Measurements from ENCODE around the gene CDIPT. TPM values are rescaled to one million over a fixed set of nuclear protein-coding genes. Genes with fewer than 3 reads are reported as not detected.
"Not testable (repeated sequence)": the region's sequence is repeated elsewhere in the genome, so short reads cannot be mapped to it uniquely, and the experiment has no call there.

The CDIPT gene, protein sequence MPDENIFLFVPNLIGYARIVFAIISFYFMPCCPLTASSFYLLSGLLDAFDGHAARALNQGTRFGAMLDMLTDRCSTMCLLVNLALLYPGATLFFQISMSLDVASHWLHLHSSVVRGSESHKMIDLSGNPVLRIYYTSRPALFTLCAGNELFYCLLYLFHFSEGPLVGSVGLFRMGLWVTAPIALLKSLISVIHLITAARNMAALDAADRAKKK
- total RNA-seq = 47.1 TPM

DNA sequence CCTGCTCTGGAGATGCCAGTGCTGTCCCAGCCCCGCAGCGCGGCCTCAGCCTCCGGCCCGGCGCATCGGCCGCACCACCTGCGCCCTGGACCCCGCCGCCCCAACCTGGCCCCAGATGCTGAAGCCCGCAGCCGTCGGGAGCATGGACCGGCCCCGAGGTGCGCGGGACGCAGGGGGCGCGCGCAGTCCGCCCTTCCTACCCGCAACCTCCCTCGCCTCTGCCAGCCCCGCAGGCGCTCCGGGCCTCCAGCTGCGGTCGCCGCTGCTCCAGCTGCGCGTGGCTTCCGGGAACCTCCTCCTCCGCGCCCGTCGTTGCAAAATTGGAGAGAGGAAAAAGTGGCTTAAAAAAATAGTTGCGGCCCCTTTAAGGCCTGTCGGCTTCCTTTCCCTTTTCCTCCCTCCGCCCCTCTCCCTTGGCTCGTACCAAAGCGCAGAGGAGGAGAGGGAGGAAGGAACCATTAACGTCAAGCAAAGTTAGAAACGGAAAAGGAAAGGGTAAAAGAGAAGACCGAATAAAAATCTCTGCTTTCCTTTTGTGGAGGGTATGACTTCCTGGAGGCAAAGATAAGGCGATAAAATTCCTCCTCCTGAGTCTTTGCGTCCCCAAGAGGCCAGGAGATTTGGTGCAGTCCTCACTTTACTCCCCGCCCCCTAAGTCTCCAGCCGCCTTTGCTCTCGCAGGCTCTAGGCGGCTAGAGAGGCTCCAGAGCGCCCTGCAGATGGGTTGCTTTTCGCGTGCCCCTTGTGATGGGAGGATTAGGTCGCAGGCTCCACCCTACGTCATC lies at the start of gene CDIPT:
TSS of gene CDIPT (minus strand) at position 343 of the 785 bp plus-strand sequence. CDS start 369 bp downstream, outside the sequence.
- peak; percentile 92 for DNase-seq

DNA sequence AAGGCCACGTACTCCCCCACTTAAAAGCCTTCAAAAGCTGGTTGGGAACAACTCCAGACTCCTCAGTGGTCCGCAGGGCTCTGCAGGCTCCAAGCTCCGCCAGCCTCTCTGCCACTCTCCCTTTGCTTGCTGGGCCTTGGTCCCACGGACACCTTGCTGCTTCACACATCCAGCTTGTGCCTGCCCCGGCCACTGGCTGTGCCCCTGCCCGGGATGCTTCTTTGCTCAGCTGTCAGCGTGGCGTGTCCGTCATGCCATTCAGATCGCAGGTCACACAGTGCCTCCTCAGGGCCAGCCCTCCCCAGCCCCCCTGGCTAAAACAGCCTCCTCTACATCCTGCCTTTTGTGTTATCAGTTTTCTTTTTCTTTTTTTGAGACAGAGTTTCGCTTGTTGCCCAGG lies 49.1 kb upstream of the CDIPT start:
- no peak for DNase-seq

DNA sequence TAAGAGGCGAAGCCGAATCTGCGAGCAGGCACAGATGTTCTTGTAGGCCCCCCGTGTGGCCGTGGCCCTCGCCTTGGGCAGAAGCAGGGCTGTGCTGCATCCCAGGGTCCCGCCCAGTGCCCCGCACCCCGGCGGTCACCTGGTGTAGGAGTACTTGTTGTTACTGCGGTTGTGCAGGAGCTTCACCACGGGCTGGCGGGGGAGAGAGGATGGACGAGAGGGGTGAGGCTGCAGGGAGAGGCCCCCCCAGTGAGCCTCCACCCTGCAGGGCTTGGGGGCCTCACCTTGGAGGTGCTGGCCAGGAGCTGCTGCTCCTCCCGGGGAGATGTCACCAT lies 48.6 kb upstream of the CDIPT start:
- no peak for DNase-seq

DNA sequence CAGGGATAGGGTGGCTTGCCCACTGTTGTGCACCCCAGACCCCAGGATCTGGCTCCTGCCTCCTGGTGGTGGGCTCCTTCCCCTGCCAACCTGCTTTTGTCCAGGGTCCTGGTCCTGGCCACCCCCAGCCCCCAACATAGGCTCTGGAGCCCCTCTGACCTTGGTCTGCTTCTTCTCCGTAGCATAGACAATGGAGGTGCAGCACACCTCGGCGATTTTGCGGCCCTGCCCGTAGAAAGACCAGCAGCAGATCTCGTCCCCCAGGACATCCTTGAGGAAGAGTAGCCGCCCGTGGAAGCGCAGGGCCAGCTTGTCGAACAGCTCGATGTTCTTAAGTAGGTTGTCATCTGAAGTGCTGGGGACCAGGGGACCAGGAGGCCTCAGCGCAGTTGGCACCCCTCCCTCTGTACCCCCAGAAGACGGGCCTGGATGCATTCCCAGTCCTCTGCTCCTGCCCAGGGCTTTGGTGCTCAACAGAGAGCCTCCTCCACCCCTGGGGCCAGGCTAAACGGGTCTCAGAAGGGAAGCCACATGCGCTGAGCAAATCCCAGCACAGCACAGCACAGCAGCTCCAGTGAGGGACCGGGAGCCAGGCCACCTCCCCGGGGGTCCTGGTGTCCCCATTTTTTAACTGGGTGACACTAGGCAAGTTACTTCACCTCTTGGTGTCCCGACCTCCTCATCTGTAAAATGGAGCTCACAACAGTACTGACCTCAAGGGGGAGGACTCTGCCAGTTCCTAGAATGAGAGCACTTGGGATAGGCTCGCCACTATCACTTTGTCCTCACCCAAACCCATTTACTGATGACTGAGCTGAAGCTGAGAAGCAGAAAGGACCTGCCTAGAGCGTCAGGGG lies 48.0 kb upstream of the CDIPT start:
- DNase-seq = no peak

DNA sequence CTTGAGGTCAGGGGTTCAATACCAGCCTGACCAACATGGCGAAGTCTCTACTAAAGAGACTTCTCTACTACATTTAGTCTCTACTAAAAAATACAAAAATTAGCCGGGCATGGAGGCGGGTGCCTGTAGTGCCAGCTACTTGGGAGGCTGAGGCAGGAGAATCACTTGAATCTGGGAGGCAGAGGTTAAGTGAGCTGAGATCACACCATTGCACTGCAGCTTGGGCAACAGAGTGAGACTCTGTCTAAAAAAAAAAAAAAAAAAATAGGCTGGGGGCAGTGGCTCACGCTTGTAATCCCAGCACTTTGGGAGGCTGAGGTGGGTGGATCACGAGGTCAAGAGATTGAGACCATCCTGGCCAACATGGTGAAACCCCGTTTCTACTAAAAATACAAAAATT lies 46.8 kb upstream of the CDIPT start:
- not testable (repeated sequence) for DNase-seq

DNA sequence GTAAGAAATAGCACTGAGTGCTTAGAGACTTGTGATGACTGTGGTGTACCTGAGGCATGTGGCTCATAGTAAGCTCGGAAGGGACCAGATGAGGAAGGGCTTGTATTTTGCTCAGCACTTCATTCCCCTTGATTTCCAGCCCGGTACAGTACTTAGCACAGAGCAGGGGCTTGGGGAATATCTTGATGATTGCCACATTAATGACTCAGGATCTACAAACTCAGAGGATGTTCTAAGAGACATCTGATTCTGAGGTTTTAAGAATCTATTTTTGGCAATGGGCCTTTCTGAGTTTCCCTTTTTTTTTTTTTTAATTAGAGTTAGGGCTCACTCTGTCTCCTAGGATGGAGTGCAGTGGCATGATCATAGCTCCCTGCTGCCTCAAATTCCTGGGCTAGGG lies 46.4 kb upstream of the CDIPT start:
- DNase-seq = no peak

DNA sequence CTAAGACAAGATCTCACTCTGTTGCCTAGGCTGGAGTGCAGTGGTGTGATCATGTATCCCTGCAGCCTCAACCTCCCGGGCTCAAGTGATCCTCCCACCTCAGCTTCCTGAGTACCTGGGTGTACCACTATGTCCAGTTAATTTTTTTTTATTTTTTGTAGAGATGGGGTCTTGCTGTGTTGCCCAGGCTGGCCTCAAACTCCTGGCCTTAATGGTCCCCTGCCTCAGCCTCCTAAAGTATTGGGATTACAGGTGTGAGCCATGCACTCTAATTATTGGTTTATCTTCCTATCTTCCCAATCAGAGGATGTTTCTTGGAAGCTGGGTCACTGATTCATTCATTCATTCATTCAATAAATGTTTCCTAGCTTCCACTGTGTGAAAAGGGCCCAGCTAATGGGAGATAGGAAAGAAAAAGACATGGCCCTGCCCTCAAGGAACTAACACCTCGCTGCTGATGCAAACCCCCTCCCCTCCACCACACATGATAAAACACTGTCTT lies 45.7 kb upstream of the CDIPT start:
- DNase-seq = no peak

DNA sequence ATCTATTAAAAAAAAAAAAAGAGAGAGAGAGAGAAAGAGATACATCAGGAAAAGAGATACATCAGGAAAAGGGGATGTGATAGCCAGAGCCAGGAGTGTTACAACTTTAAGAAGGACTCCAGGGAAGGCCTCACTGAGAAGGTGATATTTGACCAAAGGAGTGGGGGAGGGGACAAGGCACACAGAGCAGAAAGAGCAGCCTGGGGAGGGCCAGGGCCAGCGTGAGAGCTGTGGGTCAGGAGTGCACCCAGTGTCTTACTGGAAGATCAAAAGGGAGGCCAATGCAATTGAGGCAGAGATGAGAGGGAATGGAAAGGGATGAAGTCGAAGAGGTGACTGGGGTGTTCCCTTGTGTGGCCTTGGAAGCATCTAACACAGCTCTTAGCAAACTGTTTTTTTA lies 44.9 kb upstream of the CDIPT start:
- no peak for DNase-seq

DNA sequence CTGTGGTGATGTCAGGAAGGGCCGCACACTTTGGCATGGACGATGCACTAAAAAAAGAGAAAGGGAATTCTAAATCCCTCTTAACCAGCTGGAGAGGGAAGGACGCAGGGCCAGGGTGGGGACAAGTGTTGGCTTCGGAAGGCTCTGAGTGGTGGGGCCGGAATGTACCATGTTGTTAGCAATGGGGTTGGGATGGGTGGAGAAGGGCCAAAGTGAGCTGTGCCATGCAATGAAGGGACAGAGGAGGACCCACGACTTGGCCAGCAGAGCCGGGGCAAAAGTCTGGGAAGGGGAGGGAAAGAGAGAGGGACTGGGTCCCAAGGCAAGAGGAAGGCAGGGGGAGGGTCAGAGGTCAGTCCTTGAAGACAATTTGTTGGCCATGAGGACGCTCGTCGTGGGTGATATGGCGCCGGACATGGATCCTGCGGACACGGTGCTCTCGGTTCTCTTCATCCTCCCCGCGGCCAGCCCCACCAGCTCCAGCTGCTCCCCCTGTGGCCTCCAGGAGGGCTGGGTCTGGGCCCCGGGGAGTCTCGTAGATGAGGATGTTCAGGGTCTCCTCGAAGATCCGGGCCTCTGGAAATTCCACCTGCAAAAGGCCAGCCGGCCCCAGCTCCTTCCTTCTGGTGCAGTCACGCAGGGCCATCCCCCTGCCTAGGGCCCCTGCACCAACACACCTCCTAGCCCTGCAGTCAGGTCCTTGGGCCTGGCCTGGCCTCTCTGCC lies 43.7 kb upstream of the CDIPT start:
- no peak for DNase-seq

DNA sequence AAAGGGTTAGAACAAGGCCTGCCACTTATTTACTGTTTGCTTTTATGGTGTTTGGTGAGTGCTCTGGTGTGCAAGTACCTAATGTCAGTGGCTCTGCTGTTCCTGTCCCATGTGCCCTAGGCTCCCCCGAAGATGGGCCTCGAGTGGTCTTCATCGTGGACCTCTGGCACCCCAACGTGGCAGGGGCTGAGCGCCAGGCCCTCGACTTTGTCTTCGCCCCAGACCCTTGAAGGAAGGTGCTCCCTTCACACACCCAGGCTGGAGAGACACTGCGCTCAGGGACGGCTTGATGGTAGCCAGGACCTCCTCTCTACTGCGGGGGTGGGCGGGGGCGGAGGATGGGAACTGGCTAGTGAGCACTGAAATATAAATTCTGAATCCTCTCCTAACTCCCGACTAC lies 42.6 kb upstream of the CDIPT start:
- DNase-seq = no peak

DNA sequence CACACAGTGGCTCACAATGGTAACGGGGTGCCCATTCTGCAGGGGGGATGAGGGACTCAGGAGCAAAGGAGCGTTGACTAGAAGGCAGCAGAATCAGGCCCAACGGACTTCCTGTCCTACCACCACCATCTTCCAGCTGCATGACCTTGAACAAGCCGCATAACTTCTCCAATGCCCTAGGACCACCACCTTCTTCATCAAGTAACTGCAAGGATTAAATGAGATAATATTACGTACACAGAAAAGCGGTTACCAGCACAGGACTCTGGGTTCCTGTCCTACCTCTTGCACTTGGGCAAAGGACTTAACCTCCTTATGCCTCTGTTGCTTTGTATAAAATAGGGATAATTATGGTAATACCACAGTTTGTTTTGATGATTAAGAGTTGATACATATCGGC lies 41.9 kb upstream of the CDIPT start:
- no peak for DNase-seq

DNA sequence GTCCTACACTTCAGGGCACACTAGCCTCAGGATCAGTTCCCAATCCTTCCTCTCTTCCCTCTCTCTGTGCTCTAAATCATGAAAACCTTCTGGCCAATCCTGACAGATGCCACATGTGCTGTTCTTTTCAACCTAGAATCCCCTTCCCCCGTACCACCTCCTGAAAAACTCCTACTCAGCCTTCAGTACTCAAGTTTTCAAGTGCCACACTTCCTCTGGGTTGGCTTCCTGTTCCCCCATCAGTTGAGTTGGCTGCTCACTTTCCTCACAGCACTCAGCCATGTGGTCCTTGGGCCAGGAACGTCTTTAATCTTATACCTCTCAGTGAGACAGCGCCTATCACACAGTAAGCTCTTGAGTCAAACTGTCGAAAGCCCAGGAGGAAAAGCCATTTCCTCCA lies 40.6 kb upstream of the CDIPT start:
- DNase-seq = no peak

DNA sequence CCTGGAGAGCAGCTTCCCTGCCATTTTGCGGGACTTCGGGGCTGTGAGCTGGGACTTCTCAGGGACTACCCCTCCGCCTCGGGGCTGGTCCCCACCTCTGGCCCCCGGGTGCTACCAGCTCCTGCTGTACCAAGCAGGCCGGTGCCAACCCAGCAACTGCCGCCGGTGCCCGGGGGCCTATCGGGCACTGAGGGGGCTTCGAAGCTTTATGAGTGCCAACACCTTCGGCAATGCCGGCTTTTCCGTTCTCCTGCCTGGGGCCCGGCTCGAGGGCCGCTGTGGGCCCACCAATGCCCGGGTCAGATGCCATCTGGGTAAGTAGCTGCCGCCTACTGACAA lies 38.5 kb upstream of the CDIPT start:
- no peak for DNase-seq

DNA sequence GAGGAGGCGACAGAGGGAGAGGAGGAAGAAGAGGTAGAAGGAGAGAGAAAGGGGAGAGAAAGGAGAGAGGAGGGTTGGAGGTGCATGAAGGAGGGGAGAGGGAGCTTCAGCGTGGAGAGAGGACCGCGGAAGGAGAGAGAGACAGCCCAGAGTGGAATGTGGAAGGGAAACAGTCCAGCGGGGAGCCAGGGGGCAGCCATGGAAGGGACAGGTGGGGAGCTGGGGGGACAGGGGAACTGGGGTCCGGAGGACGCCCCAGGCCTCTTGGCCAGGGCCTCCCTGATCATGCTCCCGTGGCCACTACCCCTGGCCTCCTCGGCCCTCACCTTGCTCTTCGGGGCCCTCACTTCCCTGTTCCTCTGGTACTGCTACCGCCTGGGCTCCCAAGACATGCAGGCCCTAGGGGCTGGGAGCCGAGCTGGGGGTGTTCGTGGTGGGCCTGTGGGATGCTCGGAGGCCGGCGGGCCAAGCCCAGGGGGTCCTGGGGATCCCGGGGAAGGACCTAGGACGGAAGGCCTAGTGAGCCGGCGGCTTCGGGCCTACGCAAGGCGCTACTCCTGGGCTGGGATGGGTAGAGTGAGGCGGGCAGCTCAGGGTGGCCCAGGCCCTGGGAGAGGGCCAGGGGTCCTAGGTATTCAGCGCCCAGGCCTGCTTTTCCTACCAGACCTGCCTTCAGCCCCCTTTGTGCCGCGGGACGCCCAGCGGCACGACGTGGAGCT lies 38.0 kb upstream of the CDIPT start:
- no peak for DNase-seq

DNA sequence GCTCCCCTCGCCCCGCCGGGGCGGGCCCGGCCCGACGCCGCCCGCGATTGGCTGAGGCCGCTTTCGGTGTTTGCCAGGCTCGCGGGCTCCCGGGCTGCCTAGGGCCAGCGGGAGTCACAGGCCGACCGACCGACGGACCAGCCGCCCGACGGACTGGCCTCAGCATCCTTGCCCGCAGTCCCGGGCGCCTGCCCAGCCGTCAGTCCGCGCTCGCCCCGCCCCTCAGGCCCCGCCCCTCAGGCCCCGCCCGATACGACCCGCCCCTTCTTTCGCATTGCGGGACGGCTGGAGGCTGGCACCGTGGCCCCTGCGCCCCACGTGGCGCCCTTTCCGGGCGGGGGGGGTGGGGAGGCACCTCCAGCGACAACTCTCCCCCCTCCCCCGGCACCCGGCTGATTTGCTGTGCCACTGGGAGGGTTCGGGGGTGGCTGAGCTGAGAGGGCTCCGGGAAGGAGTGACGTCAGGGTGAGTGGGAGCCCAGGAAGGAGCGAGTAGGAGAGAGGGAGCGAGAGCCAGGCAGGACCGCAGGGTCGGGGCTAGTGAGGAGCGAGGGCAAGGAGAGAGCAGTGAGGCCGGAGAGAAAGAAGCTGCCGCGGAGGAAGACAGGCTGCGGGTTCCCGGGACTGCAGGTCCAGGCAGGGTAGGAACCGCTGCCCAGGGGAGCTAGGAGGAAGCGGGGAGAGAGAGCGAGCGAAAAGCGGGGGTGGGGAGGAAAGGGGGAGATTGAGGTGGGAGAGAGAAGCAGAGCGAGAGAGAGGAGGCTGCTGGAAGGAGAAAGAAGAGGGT lies 37.3 kb upstream of the CDIPT start, which contains the start of gene ASPHD1:
TSS of gene ASPHD1 (plus strand) at position 387 of the 786 bp plus-strand sequence. CDS start 484 bp downstream, outside the sequence.
- DNase-seq = peak; percentile 94

DNA sequence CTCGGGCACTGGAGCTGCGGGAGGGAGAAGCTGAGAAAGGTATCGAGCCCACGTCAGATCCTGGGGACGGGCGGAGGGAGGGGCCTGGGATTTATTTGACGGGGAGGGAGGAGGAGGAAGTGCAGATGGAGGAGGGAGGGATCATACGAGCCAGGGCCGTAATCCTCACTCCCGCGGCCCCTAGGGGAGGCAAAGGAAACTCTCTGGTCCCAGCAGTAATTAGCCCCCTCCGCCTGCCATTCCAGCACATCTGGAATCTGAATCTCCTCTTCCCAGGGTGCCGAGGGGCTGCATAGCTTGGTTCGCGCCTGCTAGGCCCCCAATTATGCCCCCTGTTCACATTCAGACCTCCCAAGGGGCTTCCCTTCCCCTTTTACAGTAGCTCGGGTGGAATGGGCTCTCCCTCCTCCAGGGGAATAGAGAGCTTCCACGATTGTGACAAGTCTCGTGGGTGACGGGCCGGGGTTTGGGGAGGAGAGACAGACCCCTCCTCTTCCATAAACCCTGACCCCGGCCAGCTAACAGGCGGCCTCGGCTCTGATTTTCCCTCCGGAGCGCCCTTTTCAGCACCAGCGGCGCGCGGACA lies 36.6 kb upstream of the CDIPT start, which contains the start of gene SEZ6L2:
TSS of gene SEZ6L2 (minus strand) at position 35 of the 586 bp plus-strand sequence. CDS start 531 bp downstream, outside the sequence.
- DNase-seq = peak; percentile 71

DNA sequence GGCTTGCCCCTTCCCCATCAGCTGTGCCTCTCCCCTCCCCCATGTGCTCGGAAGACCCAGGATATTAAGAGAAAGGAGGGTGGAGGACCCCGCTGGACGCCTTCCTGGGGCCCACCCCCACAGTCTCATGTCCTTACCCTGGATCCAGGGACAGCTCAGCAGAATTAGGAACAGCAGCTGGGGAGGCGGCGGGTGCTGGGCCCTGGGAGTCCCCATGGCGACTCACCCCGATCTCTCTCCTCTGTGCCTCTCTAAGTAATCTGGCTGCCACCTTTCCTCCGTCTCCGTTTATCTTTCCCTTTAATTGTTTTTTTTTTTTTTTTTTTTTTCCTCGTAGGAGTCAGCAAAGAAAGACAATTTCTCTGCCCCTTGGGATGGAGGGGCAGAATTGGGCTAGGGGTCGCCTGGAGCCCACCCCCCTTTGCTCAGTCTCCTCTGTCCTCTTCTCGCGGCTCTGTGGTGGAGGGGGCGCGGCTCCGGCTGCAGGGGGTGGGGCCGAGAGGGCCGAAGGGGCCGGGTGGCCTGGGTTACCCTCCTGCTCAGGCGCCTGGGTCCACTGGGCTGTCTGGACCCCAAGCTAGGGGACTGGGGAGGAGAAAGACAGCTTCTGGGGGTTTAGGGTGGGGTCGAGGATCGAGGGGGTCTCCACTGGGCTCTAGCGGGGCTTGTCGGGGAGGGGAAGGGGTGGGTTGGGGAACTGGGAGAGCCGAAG lies 35.9 kb upstream of the CDIPT start:
- no peak for DNase-seq

DNA sequence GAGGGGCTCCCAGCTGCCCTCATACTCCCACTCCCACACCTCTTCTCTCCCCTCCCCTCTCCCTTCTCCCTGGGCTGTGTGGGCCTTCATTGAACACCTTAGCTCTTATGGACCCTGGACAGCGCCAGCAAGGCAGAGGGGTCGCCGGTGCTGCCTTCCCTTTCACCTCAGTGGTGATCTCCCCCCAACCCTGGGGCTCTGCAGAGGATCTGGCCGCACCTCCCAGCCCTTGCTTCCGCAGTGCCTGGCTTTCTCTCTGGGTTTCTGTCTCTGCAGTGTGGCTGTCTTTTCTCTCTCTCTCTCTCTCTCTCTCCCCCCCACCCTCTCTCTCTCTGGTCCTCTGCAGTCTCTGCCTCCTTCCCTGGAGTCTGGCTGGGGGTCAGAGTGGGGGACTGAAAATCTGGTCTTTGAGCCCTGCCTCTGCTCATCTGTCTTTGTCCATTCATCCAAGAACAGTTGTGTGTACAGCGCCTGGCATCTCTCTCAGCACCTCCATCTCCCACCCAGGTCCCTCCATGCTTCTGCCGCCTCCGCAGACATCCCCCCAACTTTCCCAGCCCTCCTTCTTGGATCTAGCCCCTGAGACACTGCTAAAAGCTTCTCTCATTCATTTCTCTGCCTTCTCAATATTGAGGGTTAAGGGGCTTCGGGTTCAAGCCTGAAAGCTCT lies 35.2 kb upstream of the CDIPT start:
- DNase-seq = no peak

DNA sequence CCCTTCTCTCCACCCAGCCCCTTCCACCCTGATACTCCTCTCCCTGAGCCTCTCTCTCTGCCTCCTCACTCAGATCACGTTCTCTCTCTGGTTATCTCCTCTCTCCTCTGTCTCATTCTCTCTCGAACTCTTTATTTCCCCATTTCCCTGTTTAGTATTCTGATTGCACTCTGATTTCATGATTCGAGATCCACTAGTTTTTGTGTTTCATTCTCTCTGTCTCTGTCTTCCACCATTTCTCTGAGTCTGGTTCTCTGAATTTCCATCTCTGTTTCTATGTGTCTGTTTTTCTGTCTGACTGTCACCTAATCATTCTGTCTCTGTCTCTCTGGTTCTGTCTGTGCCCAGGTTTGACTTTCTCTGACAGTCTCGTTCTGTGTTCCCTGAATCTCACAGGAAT lies 34.3 kb upstream of the CDIPT start:
- no peak for DNase-seq
